HEK293 (cell line): ENCODE measurements around the gene SLC35E2B.
A peak's percentile ranks its signal among the peaks of the same experiment; 100 is the strongest.

Experiments used
- CTCF ChIA-PET: fragments of 350-600 bp; formaldehyde crosslinking; extraction: SDS; loops from one replicate; lab custom pipeline; 2021; ENCODE audit warnings: antibody characterized with exemption; lab: Yijun Ruan, JAX
- POLR2A ChIA-PET: fragments of 300-600 bp; formaldehyde crosslinking; extraction: SDS; loops from one replicate; lab custom pipeline; 2020; ENCODE audit warnings: antibody characterized with exemption, inconsistent platforms; lab: Yijun Ruan, JAX
- H3K27ac ChIP-seq: fragments of 200-500 bp; sonication (Bioruptor generic); 2 replicates; pipeline ENCODE4 v1.5.1; 2014; ENCODE audit warnings: low read depth, low read length, control low read depth, inconsistent platforms; ENCODE audit errors: extremely low read depth
- H3K36me3 ChIP-seq, 2 experiments: fragments of 200-500 bp in 1 of 2; sonication (Bioruptor generic) in 1 of 2; 1 replicate in 1 of 2; 2 replicates in 1 of 2; pipeline ENCODE4 v1.5.1; 2014 to 2017; ENCODE audit warnings: inconsistent platforms in 2 of 2, low read length in 2 of 2; ENCODE audit not compliant: control insufficient read depth in 2 of 2, insufficient read depth in 1 of 2
- H3K4me1 ChIP-seq: fragments of 200-500 bp; sonication (Bioruptor generic); 2 replicates; pipeline ENCODE4 v1.5.1; 2014; ENCODE audit warnings: mild to moderate bottlenecking, low read length, inconsistent platforms; ENCODE audit not compliant: control insufficient read depth, insufficient read depth
- H3K4me3 ChIP-seq: 2 replicates; pipeline ENCODE4 v1.5.1; 2011; ENCODE audit warnings: low read depth, mild to moderate bottlenecking, control low read depth, low read length, moderate library complexity
- H3K9me3 ChIP-seq: fragments of 200-500 bp; sonication (Bioruptor generic); 2 replicates; pipeline ENCODE4 v1.5.1; 2014; ENCODE audit warnings: low read depth, low read length, inconsistent platforms; ENCODE audit not compliant: control insufficient read depth, insufficient read depth
- EGR2 ChIP-seq: fragments of 450-650 bp; formaldehyde crosslinking; IDR thresholded peaks from 2 replicates; pipeline ENCODE4 v1.5.1; 2016; ENCODE audit warnings: low read depth, missing biosample characterization, missing genetic modification characterization
- KLF1 ChIP-seq: fragments of 450-650 bp; formaldehyde crosslinking; IDR thresholded peaks from 2 replicates; pipeline ENCODE4 v1.5.1; 2016; ENCODE audit warnings: missing biosample characterization, missing genetic modification characterization
- KLF10 ChIP-seq: fragments of 450-650 bp; IDR thresholded peaks from 2 replicates; pipeline ENCODE4 v1.5.1; 2018; ENCODE audit warnings: missing biosample characterization, mild to moderate bottlenecking, missing genetic modification characterization
- KLF7 ChIP-seq: fragments of 450-650 bp; formaldehyde crosslinking; IDR thresholded peaks from 2 replicates; pipeline ENCODE4 v1.5.1; 2016; ENCODE audit warnings: missing biosample characterization, missing genetic modification characterization, borderline replicate concordance
- MYNN ChIP-seq: fragments of 450-650 bp; formaldehyde crosslinking; IDR thresholded peaks from 2 replicates; pipeline ENCODE4 v1.5.1; 2016; ENCODE audit warnings: missing biosample characterization, missing genetic modification characterization, borderline replicate concordance
- ZBTB7A ChIP-seq: fragments of 450-650 bp; formaldehyde crosslinking; IDR thresholded peaks from 2 replicates; pipeline ENCODE4 v1.5.1; 2016; ENCODE audit warnings: low read depth, missing biosample characterization, missing genetic modification characterization
- ZBTB8A ChIP-seq: fragments of 450-650 bp; formaldehyde crosslinking; IDR thresholded peaks from 2 replicates; pipeline ENCODE4 v1.5.1; 2016; ENCODE audit warnings: missing biosample characterization, missing genetic modification characterization
- ZNF140 ChIP-seq: fragments of 450-650 bp; formaldehyde crosslinking; IDR thresholded peaks from 2 replicates; pipeline ENCODE4 v1.5.1; 2016; ENCODE audit warnings: missing biosample characterization, missing genetic modification characterization
- ZNF146 ChIP-seq: fragments of 450-650 bp; formaldehyde crosslinking; IDR thresholded peaks from 2 replicates; pipeline ENCODE4 v1.5.1; 2016; ENCODE audit warnings: missing biosample characterization, missing genetic modification characterization
- ZNF157 ChIP-seq: fragments of 450-650 bp; formaldehyde crosslinking; IDR thresholded peaks from 2 replicates; pipeline ENCODE4 v1.5.1; 2016; ENCODE audit warnings: missing biosample characterization, missing genetic modification characterization
- ZNF239 ChIP-seq: fragments of 450-650 bp; formaldehyde crosslinking; IDR thresholded peaks from 2 replicates; pipeline ENCODE4 v1.5.1; 2016; ENCODE audit warnings: missing biosample characterization, missing genetic modification characterization
- ZNF248 ChIP-seq: fragments of 450-650 bp; formaldehyde crosslinking; IDR thresholded peaks from 2 replicates; pipeline ENCODE4 v1.5.1; 2017; ENCODE audit warnings: missing biosample characterization, missing genetic modification characterization
- ZNF292 ChIP-seq: fragments of 450-650 bp; formaldehyde crosslinking; IDR thresholded peaks from 2 replicates; pipeline ENCODE4 v1.5.1; 2016; ENCODE audit warnings: low read depth, missing biosample characterization, missing genetic modification characterization, borderline replicate concordance
- ZNF341 ChIP-seq: fragments of 450-650 bp; formaldehyde crosslinking; IDR thresholded peaks from 2 replicates; pipeline ENCODE4; 2016; ENCODE audit warnings: low read depth, missing biosample characterization, missing genetic modification characterization
- ZNF366 ChIP-seq: fragments of 450-650 bp; formaldehyde crosslinking; conservative IDR thresholded peaks from 2 replicates; pipeline ENCODE4 v1.5.1; 2016; ENCODE audit warnings: missing biosample characterization, missing genetic modification characterization
- ZNF548 ChIP-seq: fragments of 450-650 bp; formaldehyde crosslinking; IDR thresholded peaks from 2 replicates; pipeline ENCODE4 v1.5.1; 2016; ENCODE audit warnings: missing biosample characterization, missing genetic modification characterization
- ZNF558 ChIP-seq: fragments of 450-650 bp; formaldehyde crosslinking; IDR thresholded peaks from 2 replicates; pipeline ENCODE4 v1.5.1; 2016; ENCODE audit warnings: missing biosample characterization, missing genetic modification characterization
- ZNF621 ChIP-seq: fragments of 450-650 bp; formaldehyde crosslinking; IDR thresholded peaks from 2 replicates; pipeline ENCODE4 v1.5.1; 2017; ENCODE audit warnings: missing biosample characterization, missing genetic modification characterization
- ZNF626 ChIP-seq: fragments of 450-650 bp; sonication (Bioruptor Pico); formaldehyde crosslinking; IDR thresholded peaks from 2 replicates; pipeline ENCODE4 v1.5.1; 2018; ENCODE audit warnings: missing biosample characterization, missing genetic modification characterization, inconsistent platforms
- ZNF670 ChIP-seq: fragments of 450-650 bp; formaldehyde crosslinking; IDR thresholded peaks from 2 replicates; pipeline ENCODE4 v1.5.1; 2016; ENCODE audit warnings: missing biosample characterization, missing genetic modification characterization, low read depth
- ZNF768 ChIP-seq: fragments of 450-650 bp; formaldehyde crosslinking; IDR thresholded peaks from 2 replicates; pipeline ENCODE4 v1.5.1; 2018; ENCODE audit warnings: missing biosample characterization, mild to moderate bottlenecking, missing genetic modification characterization
- ZSCAN30 ChIP-seq: fragments of 450-650 bp; IDR thresholded peaks from 2 replicates; pipeline ENCODE4 v1.5.1; 2018; ENCODE audit warnings: missing biosample characterization, mild to moderate bottlenecking, missing genetic modification characterization, moderate library complexity
- TF ChIP-seq, protein P1 (sequence below): fragments of 450-650 bp; formaldehyde crosslinking; conservative IDR thresholded peaks from 2 replicates; pipeline ENCODE4 v1.5.1; 2016; ENCODE audit warnings: low read depth, missing biosample characterization, missing genetic modification characterization
- TF ChIP-seq, protein P2 (sequence below): fragments of 450-650 bp; formaldehyde crosslinking; IDR thresholded peaks from 2 replicates; pipeline ENCODE4 v1.5.1; 2016; ENCODE audit warnings: missing biosample characterization, missing genetic modification characterization
- TF ChIP-seq, protein P3 (sequence below): fragments of 450-650 bp; formaldehyde crosslinking; IDR thresholded peaks from 2 replicates; pipeline ENCODE4 v1.5.1; 2016; ENCODE audit warnings: missing biosample characterization, missing genetic modification characterization
- TF ChIP-seq, protein P4 (sequence below): fragments of 450-650 bp; formaldehyde crosslinking; IDR thresholded peaks from 2 replicates; pipeline ENCODE4 v1.5.1; 2016; ENCODE audit warnings: missing biosample characterization, missing genetic modification characterization
- TF ChIP-seq, protein P5 (sequence below): IDR thresholded peaks from 2 replicates; pipeline ENCODE4 v1.6.1; 2011; ENCODE audit warnings: mild to moderate bottlenecking, low read depth, low read length, borderline replicate concordance

The SLC35E2B gene

DNA sequence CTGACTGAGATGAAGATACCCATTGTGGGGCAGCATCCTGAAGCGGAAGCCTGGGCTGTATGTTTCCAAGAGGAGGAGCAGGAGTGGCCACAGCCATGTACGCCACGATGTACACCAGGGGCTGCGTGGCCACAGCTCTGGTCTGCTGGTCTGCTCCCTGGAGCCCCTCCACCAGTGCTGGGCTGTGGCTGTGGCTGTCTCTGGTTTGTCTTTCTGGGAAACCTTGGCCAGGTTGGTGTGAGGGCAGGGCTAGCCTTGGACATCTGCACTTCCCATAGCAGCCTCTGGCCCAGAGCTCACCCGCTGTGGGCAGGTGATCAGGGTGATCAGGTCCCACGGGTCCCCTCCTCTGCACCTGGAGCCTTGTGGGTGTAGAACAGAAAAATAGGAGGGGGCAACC is 74.7 kb downstream of the SLC35E2B start (continued):
- TF ChIP-seq, protein P1, sequence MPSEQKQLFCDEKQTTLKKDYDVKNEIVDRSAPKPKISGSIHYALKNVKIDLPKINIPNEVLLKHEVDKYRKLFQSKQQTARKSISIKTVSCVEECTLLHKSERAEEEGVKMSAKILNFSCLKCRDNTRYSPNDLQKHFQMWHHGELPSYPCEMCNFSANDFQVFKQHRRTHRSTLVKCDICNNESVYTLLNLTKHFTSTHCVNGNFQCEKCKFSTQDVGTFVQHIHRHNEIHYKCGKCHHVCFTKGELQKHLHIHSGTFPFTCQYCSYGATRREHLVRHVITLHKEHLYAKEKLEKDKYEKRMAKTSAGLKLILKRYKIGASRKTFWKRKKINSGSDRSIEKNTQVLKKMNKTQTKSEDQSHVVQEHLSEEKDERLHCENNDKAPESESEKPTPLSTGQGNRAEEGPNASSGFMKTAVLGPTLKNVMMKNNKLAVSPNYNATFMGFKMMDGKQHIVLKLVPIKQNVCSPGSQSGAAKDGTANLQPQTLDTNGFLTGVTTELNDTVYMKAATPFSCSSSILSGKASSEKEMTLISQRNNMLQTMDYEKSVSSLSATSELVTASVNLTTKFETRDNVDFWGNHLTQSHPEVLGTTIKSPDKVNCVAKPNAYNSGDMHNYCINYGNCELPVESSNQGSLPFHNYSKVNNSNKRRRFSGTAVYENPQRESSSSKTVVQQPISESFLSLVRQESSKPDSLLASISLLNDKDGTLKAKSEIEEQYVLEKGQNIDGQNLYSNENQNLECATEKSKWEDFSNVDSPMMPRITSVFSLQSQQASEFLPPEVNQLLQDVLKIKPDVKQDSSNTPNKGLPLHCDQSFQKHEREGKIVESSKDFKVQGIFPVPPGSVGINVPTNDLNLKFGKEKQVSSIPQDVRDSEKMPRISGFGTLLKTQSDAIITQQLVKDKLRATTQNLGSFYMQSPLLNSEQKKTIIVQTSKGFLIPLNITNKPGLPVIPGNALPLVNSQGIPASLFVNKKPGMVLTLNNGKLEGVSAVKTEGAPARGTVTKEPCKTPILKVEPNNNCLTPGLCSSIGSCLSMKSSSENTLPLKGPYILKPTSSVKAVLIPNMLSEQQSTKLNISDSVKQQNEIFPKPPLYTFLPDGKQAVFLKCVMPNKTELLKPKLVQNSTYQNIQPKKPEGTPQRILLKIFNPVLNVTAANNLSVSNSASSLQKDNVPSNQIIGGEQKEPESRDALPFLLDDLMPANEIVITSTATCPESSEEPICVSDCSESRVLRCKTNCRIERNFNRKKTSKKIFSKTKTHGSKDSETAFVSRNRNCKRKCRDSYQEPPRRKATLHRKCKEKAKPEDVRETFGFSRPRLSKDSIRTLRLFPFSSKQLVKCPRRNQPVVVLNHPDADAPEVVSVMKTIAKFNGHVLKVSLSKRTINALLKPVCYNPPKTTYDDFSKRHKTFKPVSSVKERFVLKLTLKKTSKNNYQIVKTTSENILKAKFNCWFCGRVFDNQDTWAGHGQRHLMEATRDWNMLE: no peak
- TF ChIP-seq, protein P2, sequence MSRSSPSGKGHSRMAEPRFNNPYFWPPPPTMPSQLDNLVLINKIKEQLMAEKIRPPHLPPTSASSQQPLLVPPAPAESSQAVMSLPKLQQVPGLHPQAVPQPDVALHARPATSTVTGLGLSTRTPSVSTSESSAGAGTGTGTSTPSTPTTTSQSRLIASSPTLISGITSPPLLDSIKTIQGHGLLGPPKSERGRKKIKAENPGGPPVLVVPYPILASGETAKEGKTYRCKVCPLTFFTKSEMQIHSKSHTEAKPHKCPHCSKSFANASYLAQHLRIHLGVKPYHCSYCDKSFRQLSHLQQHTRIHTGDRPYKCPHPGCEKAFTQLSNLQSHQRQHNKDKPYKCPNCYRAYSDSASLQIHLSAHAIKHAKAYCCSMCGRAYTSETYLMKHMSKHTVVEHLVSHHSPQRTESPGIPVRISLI: no peak
- no peak for TF ChIP-seq ZSCAN30
- no peak for TF ChIP-seq ZNF146 (tag by site-specific recombination)
- TF ChIP-seq, protein P3, sequence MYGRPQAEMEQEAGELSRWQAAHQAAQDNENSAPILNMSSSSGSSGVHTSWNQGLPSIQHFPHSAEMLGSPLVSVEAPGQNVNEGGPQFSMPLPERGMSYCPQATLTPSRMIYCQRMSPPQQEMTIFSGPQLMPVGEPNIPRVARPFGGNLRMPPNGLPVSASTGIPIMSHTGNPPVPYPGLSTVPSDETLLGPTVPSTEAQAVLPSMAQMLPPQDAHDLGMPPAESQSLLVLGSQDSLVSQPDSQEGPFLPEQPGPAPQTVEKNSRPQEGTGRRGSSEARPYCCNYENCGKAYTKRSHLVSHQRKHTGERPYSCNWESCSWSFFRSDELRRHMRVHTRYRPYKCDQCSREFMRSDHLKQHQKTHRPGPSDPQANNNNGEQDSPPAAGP: no peak

DNA sequence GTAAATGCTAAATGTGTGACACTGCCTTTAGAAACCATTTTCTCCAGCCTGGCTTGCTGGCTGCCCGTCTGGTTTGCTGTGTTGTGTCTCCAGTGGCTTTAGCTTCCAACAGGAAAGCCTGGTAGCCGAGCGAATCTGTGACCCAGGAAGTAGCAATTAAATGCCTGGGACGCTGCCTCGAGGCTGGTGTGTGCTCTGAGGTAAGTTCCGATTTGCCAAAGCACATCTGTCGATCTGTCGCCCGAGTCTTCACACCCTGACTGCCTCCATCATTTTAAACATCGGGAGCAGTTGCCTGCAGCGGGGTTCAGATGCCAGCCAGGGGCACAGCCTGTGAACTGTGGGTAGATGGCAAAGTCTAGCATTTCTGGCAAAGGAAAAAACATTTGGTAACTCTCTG is 75.1 kb downstream of the SLC35E2B start:
- CTCF ChIA-PET: no interaction called here
- 0 out of 2 replicates have a peak, but pooled peaks cover 3% of the 10 kb centered on the region for H3K4me1 ChIP-seq
- H3K9me3 ChIP-seq: no peaks in the 10 kb centered on the region
- H3K4me3 ChIP-seq: no peak overlapping the region
- H3K36me3 ChIP-seq: peaks cover 0 to 30% of the 10 kb centered on the region in 2 experiments; a peak in 1 of 3 replicates
- POLR2A ChIA-PET: no interaction called here
- H3K27ac ChIP-seq: no peak overlapping the region
- TF ChIP-seq ZNF670 (no peak), ZNF366 (tag by site-specific recombination) (no peak), KLF10 (tag by site-specific recombination) (no peak), ZBTB7A (no peak), ZNF621 (no peak), KLF1 (tag by site-specific recombination) (no peak), ZNF140 (tag by site-specific recombination) (no peak), ZNF292 (no peak), ZNF248 (no peak)
- TF ChIP-seq, protein P4, sequence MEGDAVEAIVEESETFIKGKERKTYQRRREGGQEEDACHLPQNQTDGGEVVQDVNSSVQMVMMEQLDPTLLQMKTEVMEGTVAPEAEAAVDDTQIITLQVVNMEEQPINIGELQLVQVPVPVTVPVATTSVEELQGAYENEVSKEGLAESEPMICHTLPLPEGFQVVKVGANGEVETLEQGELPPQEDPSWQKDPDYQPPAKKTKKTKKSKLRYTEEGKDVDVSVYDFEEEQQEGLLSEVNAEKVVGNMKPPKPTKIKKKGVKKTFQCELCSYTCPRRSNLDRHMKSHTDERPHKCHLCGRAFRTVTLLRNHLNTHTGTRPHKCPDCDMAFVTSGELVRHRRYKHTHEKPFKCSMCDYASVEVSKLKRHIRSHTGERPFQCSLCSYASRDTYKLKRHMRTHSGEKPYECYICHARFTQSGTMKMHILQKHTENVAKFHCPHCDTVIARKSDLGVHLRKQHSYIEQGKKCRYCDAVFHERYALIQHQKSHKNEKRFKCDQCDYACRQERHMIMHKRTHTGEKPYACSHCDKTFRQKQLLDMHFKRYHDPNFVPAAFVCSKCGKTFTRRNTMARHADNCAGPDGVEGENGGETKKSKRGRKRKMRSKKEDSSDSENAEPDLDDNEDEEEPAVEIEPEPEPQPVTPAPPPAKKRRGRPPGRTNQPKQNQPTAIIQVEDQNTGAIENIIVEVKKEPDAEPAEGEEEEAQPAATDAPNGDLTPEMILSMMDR (tag by site-specific recombination): no peak

DNA sequence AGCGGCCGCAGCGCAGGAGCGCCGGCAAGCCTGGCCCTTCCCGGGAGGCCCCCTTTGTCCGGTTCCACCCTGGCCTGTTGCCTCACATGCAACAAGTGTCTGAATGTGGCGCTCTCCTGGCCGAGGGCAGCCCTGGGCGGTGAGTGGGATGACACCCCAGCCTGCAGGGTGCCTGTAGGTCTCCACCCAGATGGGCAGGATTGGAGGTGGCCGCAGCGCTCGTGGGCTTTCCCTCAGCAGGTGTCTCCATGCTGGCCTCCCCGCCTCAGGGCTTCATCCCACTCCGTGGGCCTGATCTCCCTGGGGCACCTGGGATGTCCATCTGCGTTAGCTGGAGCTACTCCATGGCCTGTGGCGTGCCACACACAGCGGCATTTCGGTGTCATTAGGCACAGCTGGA is 75.8 kb downstream of the SLC35E2B start:
- ChIA-PET POLR2A (interaction anchor here (2.1 kb wide), 1 partner anchor 39 kb away, joined by 6 read pairs; no protein-coding TSS in a partner anchor), CTCF (no interaction called here)
- Histone ChIP-seq H3K27ac (no peak overlapping the region; the same call in 1 of the 2 replicates), H3K36me3 (peaks cover 0 to 30% of the 10 kb centered on the region in 2 experiments; a peak in 1 of 3 replicates), H3K4me1 (0 out of 2 replicates have a peak, but pooled peaks cover 3% of the 10 kb centered on the region), H3K9me3 (no peaks in the 10 kb centered on the region), H3K4me3 (peak overlapping the region; percentile 100)
- no peak for TF ChIP-seq ZNF157 (tag by site-specific recombination)
- TF ChIP-seq ZNF626: no peak
- TF ChIP-seq ZBTB8A (tag by site-specific recombination): no peak
- TF ChIP-seq EGR2 (tag by site-specific recombination): peak; percentile 61; the same call in 1 of the 2 replicates
- TF ChIP-seq ZNF341: no peak
- TF ChIP-seq, protein P5, sequence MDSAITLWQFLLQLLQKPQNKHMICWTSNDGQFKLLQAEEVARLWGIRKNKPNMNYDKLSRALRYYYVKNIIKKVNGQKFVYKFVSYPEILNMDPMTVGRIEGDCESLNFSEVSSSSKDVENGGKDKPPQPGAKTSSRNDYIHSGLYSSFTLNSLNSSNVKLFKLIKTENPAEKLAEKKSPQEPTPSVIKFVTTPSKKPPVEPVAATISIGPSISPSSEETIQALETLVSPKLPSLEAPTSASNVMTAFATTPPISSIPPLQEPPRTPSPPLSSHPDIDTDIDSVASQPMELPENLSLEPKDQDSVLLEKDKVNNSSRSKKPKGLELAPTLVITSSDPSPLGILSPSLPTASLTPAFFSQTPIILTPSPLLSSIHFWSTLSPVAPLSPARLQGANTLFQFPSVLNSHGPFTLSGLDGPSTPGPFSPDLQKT: no peak
- no peak for TF ChIP-seq ZNF239 (tag by site-specific recombination)
- no peak for TF ChIP-seq ZNF548 (tag by site-specific recombination)
- TF ChIP-seq MYNN: no peak
- TF ChIP-seq ZNF768: no peak
- TF ChIP-seq ZNF558: no peak
- no peak for TF ChIP-seq KLF7
